ENCODE data around the gene HIVEP3.

Gene HIVEP3

GRCh38 chr1:41726899-41727748 lies 191.6 kb downstream of the HIVEP3 start:
- no peak overlapping the region for H2AFZ ChIP-seq (ENCODE audit: low read length)

GRCh38 chr1:41726292-41726691 lies 192.4 kb downstream of the HIVEP3 start:
- H2AFZ ChIP-seq (ENCODE audit: low read length), result no peak overlapping the region
- H3K79me2 ChIP-seq (ENCODE audit: insufficient read depth, low read length), result no peaks in the 10 kb centered on the region
- no peaks in the 10 kb centered on the region for H3F3A ChIP-seq (ENCODE audit: insufficient read depth, low read length)
- no peak overlapping the region for H3K4me3 ChIP-seq (ENCODE audit: low read depth, low read length, poor library complexity, severe bottlenecking)
- no peak overlapping the region; the same call in 1 of the 2 replicates for H3K4me2 ChIP-seq (ENCODE audit: low read length)
- no peaks in the 10 kb centered on the region for H3K9me2 ChIP-seq (ENCODE audit: low read depth, low read length)
- H3K27ac ChIP-seq (ENCODE audit: low read depth, low read length, poor library complexity, severe bottlenecking), result peak overlapping the region; percentile 86
- H3K27me3 ChIP-seq (ENCODE audit: insufficient read depth, low read length), result no peaks in the 10 kb centered on the region
- no peak for TF ChIP-seq EZH2 (IDR thresholded peaks at IDR 0.05; ENCODE audit: borderline replicate concordance, low read length)
- TF ChIP-seq CTCF (IDR thresholded peaks at IDR 0.05; ENCODE audit: low read length), result no peak
- no peaks in the 10 kb centered on the region for H3K9me3 ChIP-seq (ENCODE audit: low read length)
- H4K20me1 ChIP-seq (ENCODE audit: insufficient read depth, low read length), result no peaks in the 10 kb centered on the region
- peaks cover 36% of the 10 kb centered on the region for H3K4me1 ChIP-seq (ENCODE audit: insufficient read depth, low read length, severe bottlenecking)
- H3K36me3 ChIP-seq (ENCODE audit: insufficient read depth, low read length), result no peaks in the 10 kb centered on the region
- no peak overlapping the region for H3K9ac ChIP-seq (ENCODE audit: low read length)

More at GRCh38 chr1:41726899-41727748, 191.6 kb downstream of the HIVEP3 start:
- H3K4me2 ChIP-seq (ENCODE audit: low read length), result peak overlapping the region; percentile 47
- H3K9me3 ChIP-seq (ENCODE audit: low read length), result no peaks in the 10 kb centered on the region
- TF ChIP-seq EZH2 (IDR thresholded peaks at IDR 0.05; ENCODE audit: borderline replicate concordance, low read length) (no peak), CTCF (IDR thresholded peaks at IDR 0.05; ENCODE audit: low read length) (peak; percentile 67)
- peak overlapping the region; percentile 86 for H3K27ac ChIP-seq (ENCODE audit: low read depth, low read length, poor library complexity, severe bottlenecking)
- H3K4me1 ChIP-seq (ENCODE audit: insufficient read depth, low read length, severe bottlenecking), result peaks cover 36% of the 10 kb centered on the region
- no peaks in the 10 kb centered on the region for H3F3A ChIP-seq (ENCODE audit: insufficient read depth, low read length)
- no peaks in the 10 kb centered on the region for H3K9me2 ChIP-seq (ENCODE audit: low read depth, low read length)
- no peaks in the 10 kb centered on the region for H3K36me3 ChIP-seq (ENCODE audit: insufficient read depth, low read length)
- no peaks in the 10 kb centered on the region for H3K79me2 ChIP-seq (ENCODE audit: insufficient read depth, low read length)
- no peaks in the 10 kb centered on the region for H4K20me1 ChIP-seq (ENCODE audit: insufficient read depth, low read length)
- H3K27me3 ChIP-seq (ENCODE audit: insufficient read depth, low read length), result no peaks in the 10 kb centered on the region
- H3K4me3 ChIP-seq (ENCODE audit: low read depth, low read length, poor library complexity, severe bottlenecking), result peak overlapping the region; percentile 5
- H3K9ac ChIP-seq (ENCODE audit: low read length), result peak overlapping the region; percentile 27; the same call in 1 of the 2 replicates

- H3K9ac ChIP-seq (ENCODE audit: low read length), result no peak overlapping the region
- H2AFZ ChIP-seq (ENCODE audit: low read length), result no peak overlapping the region
- H4K20me1 ChIP-seq (ENCODE audit: insufficient read depth, low read length), result no peaks in the 10 kb centered on the region
- no peaks in the 10 kb centered on the region for H3F3A ChIP-seq (ENCODE audit: insufficient read depth, low read length)
- H3K4me2 ChIP-seq (ENCODE audit: low read length), result no peak overlapping the region
- TF ChIP-seq CTCF (IDR thresholded peaks at IDR 0.05; ENCODE audit: low read length), result no peak
- no peak for TF ChIP-seq EZH2 (IDR thresholded peaks at IDR 0.05; ENCODE audit: borderline replicate concordance, low read length)
- no peak overlapping the region for H3K4me3 ChIP-seq (ENCODE audit: low read depth, low read length, poor library complexity, severe bottlenecking)
- no peaks in the 10 kb centered on the region for H3K27me3 ChIP-seq (ENCODE audit: insufficient read depth, low read length)
- H3K9me3 ChIP-seq (ENCODE audit: low read length), result no peaks in the 10 kb centered on the region
- H3K4me1 ChIP-seq (ENCODE audit: insufficient read depth, low read length, severe bottlenecking), result peaks cover 36% of the 10 kb centered on the region
- no peak overlapping the region for H3K27ac ChIP-seq (ENCODE audit: low read depth, low read length, poor library complexity, severe bottlenecking)
- no peaks in the 10 kb centered on the region for H3K79me2 ChIP-seq (ENCODE audit: insufficient read depth, low read length)
- H3K36me3 ChIP-seq (ENCODE audit: insufficient read depth, low read length), result no peaks in the 10 kb centered on the region
- H3K9me2 ChIP-seq (ENCODE audit: low read depth, low read length), result no peaks in the 10 kb centered on the region
These were observed 193.8 kb downstream of the HIVEP3 start for GRCh38 chr1:41724926-41725325.

Measured in OCI-LY1 (cell line).